GM12874 (cell line): ENCODE data around the gene MIB2.

ENCODE experiments used
- CTCF ChIP-seq: IDR thresholded peaks from 2 replicates; pipeline ENCODE4 v1.5.1; 2011; ENCODE audit warnings: low read depth, mild to moderate bottlenecking, control low read depth, low read length, moderate library complexity; ENCODE audit not compliant: insufficient read depth

The MIB2 gene

GRCh38 chr1:1594602-1595260 is 20.6 kb upstream of the MIB2 start:
- no peak for TF ChIP-seq CTCF

GRCh38 chr1:1596493-1597274 is 18.6 kb upstream of the MIB2 start:
- TF ChIP-seq CTCF = no peak

GRCh38 chr1:1597275-1597930 is 17.9 kb upstream of the MIB2 start:
- peak; percentile 50 for TF ChIP-seq CTCF

GRCh38 chr1:1598051-1598719 is 17.1 kb upstream of the MIB2 start:
- TF ChIP-seq CTCF = no peak

- no peak for TF ChIP-seq CTCF
Measured at GRCh38 chr1:1598720-1599029, 16.6 kb upstream of the MIB2 start.

- peak; percentile 22; the same call in 1 of the 2 replicates for TF ChIP-seq CTCF
Measured at GRCh38 chr1:1599030-1599934, 16.0 kb upstream of the MIB2 start.
